Mesothelial cell of epicardium (in vitro differentiated cells): ENCODE measurements around the gene ALPP. TPM values are rescaled to one million over a fixed set of nuclear protein-coding genes. Genes with fewer than 3 reads are reported as not detected.
"Not testable (repeated sequence)": the region's sequence is repeated elsewhere in the genome, so short reads cannot be mapped to it uniquely, and the experiment has no call there.

Experiments
- DNase-seq, 2 experiments: peaks; one replicate each; pipeline ENCODE4 v3.0.0; 2021; ENCODE audit warnings: low spot score in 2 of 2; ENCODE audit not compliant: unreplicated experiment in 2 of 2
- H3K27ac Mint-ChIP-seq: 2 replicates; pipeline ENCODE4 v1.8.0; 2021; ENCODE audit warnings: mixed read lengths
- H3K27me3 Mint-ChIP-seq: 2 replicates; pipeline ENCODE4 v1.8.0; 2021; ENCODE audit warnings: low read depth, mixed read lengths
- H3K36me3 Mint-ChIP-seq: 2 replicates; pipeline ENCODE4 v1.8.0; 2021; ENCODE audit warnings: mixed read lengths
- H3K4me1 Mint-ChIP-seq: 2 replicates; pipeline ENCODE4 v1.8.0; 2021; ENCODE audit warnings: mixed read lengths
- H3K4me3 Mint-ChIP-seq: 2 replicates; pipeline ENCODE4 v1.8.0; 2021; ENCODE audit warnings: mild to moderate bottlenecking, moderate library complexity, mixed read lengths
- H3K9me3 Mint-ChIP-seq: 2 replicates; pipeline ENCODE4 v1.8.0; 2021; ENCODE audit warnings: mixed read lengths
- CTCF ChIP-seq: fragments of 200-600 bp; sonication (generic); IDR thresholded peaks from one replicate; pipeline ENCODE4 v1.5.0; 2021; ENCODE audit warnings: antibody characterized with exemption; ENCODE audit not compliant: unreplicated experiment
- total RNA-seq: library from RNA; stranded (reverse); gene quantifications from 3 replicates; pipeline ENCODE4 v1.2.1, GENCODE V29; 2021

Gene ALPP
- not detected in 3 replicates for total RNA-seq

- H3K27me3 Mint-ChIP-seq, H3K4me3 Mint-ChIP-seq, H3K36me3 Mint-ChIP-seq, DNase-seq, H3K27ac Mint-ChIP-seq, H3K9me3 Mint-ChIP-seq, H3K4me1 Mint-ChIP-seq: not testable (repeated sequence)
Observed at GRCh38 chr2:232378735-232379151, at the start of gene ALPP. Gene ALPP, plus strand, starts transcription at chr2:232378751. Its CDS starts 52 bp downstream, at chr2:232378803.

- no peaks in the 10 kb centered on the region for H3K9me3 Mint-ChIP-seq
- H3K36me3 Mint-ChIP-seq: no peaks in the 10 kb centered on the region
- no peak for DNase-seq
- H3K4me1 Mint-ChIP-seq: no peaks in the 10 kb centered on the region
- no peak for TF ChIP-seq CTCF
- H3K4me3 Mint-ChIP-seq: no peak overlapping the region
- H3K27ac Mint-ChIP-seq: no peak overlapping the region
- H3K27me3 Mint-ChIP-seq: no peaks in the 10 kb centered on the region
Observed at GRCh38 chr2:232329716-232330067, 48.9 kb upstream of the ALPP start.

GRCh38 chr2:232330068-232330999 lies 48.2 kb upstream of the ALPP start:
- Mint-ChIP-seq H3K4me1 (no peaks in the 10 kb centered on the region), H3K27me3 (no peaks in the 10 kb centered on the region), H3K4me3 (no peak overlapping the region), H3K36me3 (no peaks in the 10 kb centered on the region), H3K27ac (no peak overlapping the region), H3K9me3 (no peaks in the 10 kb centered on the region)
- no peak for TF ChIP-seq CTCF
- DNase-seq: no peak

GRCh38 chr2:232331061-232331460 lies 47.5 kb upstream of the ALPP start:
- DNase-seq: peak in 1 of 2 experiments; percentile 6
- not testable (repeated sequence) for H3K9me3 Mint-ChIP-seq, H3K4me1 Mint-ChIP-seq, H3K4me3 Mint-ChIP-seq, H3K27me3 Mint-ChIP-seq, H3K36me3 Mint-ChIP-seq, H3K27ac Mint-ChIP-seq

- H3K4me3 Mint-ChIP-seq, H3K9me3 Mint-ChIP-seq, H3K4me1 Mint-ChIP-seq, H3K27ac Mint-ChIP-seq, H3K27me3 Mint-ChIP-seq, H3K36me3 Mint-ChIP-seq: not testable (repeated sequence)
- peak in 1 of 2 experiments; percentile 1 for DNase-seq
Observed at GRCh38 chr2:232331641-232332040, 46.9 kb upstream of the ALPP start.

GRCh38 chr2:232332244-232332939 lies 46.2 kb upstream of the ALPP start:
- H3K36me3 Mint-ChIP-seq, H3K4me3 Mint-ChIP-seq, H3K4me1 Mint-ChIP-seq, H3K27ac Mint-ChIP-seq, H3K27me3 Mint-ChIP-seq, H3K9me3 Mint-ChIP-seq: not testable (repeated sequence)
- peak in 1 of 2 experiments; percentile 2 for DNase-seq

GRCh38 chr2:232332940-232333259 lies 45.7 kb upstream of the ALPP start:
- DNase-seq: peak in 1 of 2 experiments; percentile 8
- Mint-ChIP-seq H3K9me3 (no peaks in the 10 kb centered on the region), H3K4me1 (no peaks in the 10 kb centered on the region), H3K4me3 (no peak overlapping the region), H3K36me3 (no peaks in the 10 kb centered on the region), H3K27ac (no peak overlapping the region), H3K27me3 (no peaks in the 10 kb centered on the region)
- TF ChIP-seq CTCF: no peak
